Trophoblast cell (in vitro differentiated cells and primary cell): ENCODE results near the gene ADH5.
"Not testable (repeated sequence)": the region's sequence is repeated elsewhere in the genome, so short reads cannot be mapped to it uniquely, and the experiment has no call there.

ENCODE experiments used
- DNase-seq, 2 donors: peaks; one replicate each; pipeline ENCODE4 v3.0.0-alpha.2; 2016
- H2AFZ ChIP-seq: 2 replicates; pipeline ENCODE4 v1.6.1; 2013; ENCODE audit warnings: low read length, moderate library complexity, mild to moderate bottlenecking; ENCODE audit not compliant: insufficient read depth, poor library complexity
- H2AK5ac ChIP-seq: 2 replicates; pipeline ENCODE4 v1.6.1; 2013; ENCODE audit warnings: mild to moderate bottlenecking, low read length
- H2BK120ac ChIP-seq: 2 replicates; pipeline ENCODE4 v1.6.1; 2013; ENCODE audit warnings: low read length, mild to moderate bottlenecking, moderate library complexity; ENCODE audit not compliant: insufficient read depth, poor library complexity
- H2BK12ac ChIP-seq: 2 replicates; pipeline ENCODE4 v1.6.1; 2013; ENCODE audit warnings: mild to moderate bottlenecking, low read length, moderate library complexity
- H2BK5ac ChIP-seq: 2 replicates; pipeline ENCODE4 v1.6.1; 2013; ENCODE audit warnings: low read length, low read depth, moderate library complexity, mild to moderate bottlenecking; ENCODE audit not compliant: poor library complexity
- H3K14ac ChIP-seq: 2 replicates; pipeline ENCODE4 v1.6.1; 2013; ENCODE audit warnings: mild to moderate bottlenecking, low read length
- H3K18ac ChIP-seq: 2 replicates; pipeline ENCODE4 v1.6.1; 2013; ENCODE audit warnings: mild to moderate bottlenecking, low read length
- H3K23ac ChIP-seq: 2 replicates; pipeline ENCODE4 v1.6.1; 2013; ENCODE audit warnings: low read length
- H3K27ac ChIP-seq: 2 replicates; pipeline ENCODE4 v1.5.1; 2013; ENCODE audit warnings: low read depth, mild to moderate bottlenecking, inconsistent platforms, low read length, moderate library complexity
- H3K27me3 ChIP-seq: 2 replicates; pipeline ENCODE4 v1.6.1; 2013; ENCODE audit warnings: inconsistent platforms, mild to moderate bottlenecking, low read length, moderate library complexity; ENCODE audit not compliant: insufficient read depth
- H3K36me3 ChIP-seq, 2 experiments: 1 replicate in 1 of 2; 2 replicates in 1 of 2; pipeline ENCODE4 v1.6.1; 2013; ENCODE audit warnings: low read length in 2 of 2, mild to moderate bottlenecking in 2 of 2, moderate library complexity in 1 of 2; ENCODE audit not compliant: insufficient read depth in 2 of 2, control insufficient read depth in 1 of 2
- H3K4ac ChIP-seq: 2 replicates; pipeline ENCODE4 v1.6.1; 2013; ENCODE audit warnings: low read depth, mild to moderate bottlenecking, low read length, moderate library complexity
- H3K4me1 ChIP-seq, 2 experiments: 1 replicate in 1 of 2; 2 replicates in 1 of 2; pipeline ENCODE4 v1.6.1; 2013; ENCODE audit warnings: low read length in 2 of 2, mild to moderate bottlenecking in 2 of 2, moderate library complexity in 1 of 2; ENCODE audit not compliant: insufficient read depth in 2 of 2, control insufficient read depth in 1 of 2
- H3K4me2 ChIP-seq: 2 replicates; pipeline ENCODE4 v1.6.1; 2013; ENCODE audit warnings: inconsistent platforms, mild to moderate bottlenecking, low read length, moderate library complexity
- H3K4me3 ChIP-seq: 2 replicates; pipeline ENCODE4 v1.5.1; 2013; ENCODE audit warnings: mild to moderate bottlenecking, low read depth, low read length, inconsistent platforms
- H3K79me1 ChIP-seq: one replicate; pipeline ENCODE4 v1.6.1; 2013; ENCODE audit warnings: low read length
- H3K79me2 ChIP-seq: 2 replicates; pipeline ENCODE4 v1.6.1; 2013; ENCODE audit warnings: low read length, mild to moderate bottlenecking; ENCODE audit not compliant: control insufficient read depth, insufficient read depth, poor library complexity
- H3K9ac ChIP-seq: 2 replicates; pipeline ENCODE4 v1.6.1; 2013; ENCODE audit warnings: mild to moderate bottlenecking, low read length
- H3K9me3 ChIP-seq: 2 replicates; pipeline ENCODE4 v1.6.1; 2013; ENCODE audit warnings: low read depth, mild to moderate bottlenecking, control low read depth, inconsistent platforms, low read length; ENCODE audit not compliant: insufficient read depth
- H4K12ac ChIP-seq: 2 replicates; pipeline ENCODE4 v1.6.1; 2013; ENCODE audit warnings: low read depth, mild to moderate bottlenecking, low read length, moderate library complexity
- H4K8ac ChIP-seq: 2 replicates; pipeline ENCODE4 v1.6.1; 2013; ENCODE audit warnings: low read depth, mild to moderate bottlenecking, low read length, moderate library complexity
- H4K91ac ChIP-seq: one replicate; pipeline ENCODE4 v1.6.1; 2013; ENCODE audit warnings: low read depth, mild to moderate bottlenecking, low read length, moderate library complexity
- WGBS: extraction: QIAGEN DNeasy Blood & Tissue Kit; methylation state at CpG from one replicate; pipeline ENCODE4 v1.1.7; 2013; ENCODE audit warnings: missing lambda C conversion rate; ENCODE audit not compliant: insufficient read length, insufficient coverage; ENCODE audit errors: extremely low coverage; 5-methylcytosine and 5-hydroxymethylcytosine counted together

Gene ADH5

GRCh38 chr4:99088023-99088449, 552 bp downstream of the ADH5 start:
- Histone ChIP-seq H3K14ac (no peak overlapping the region), H3K79me1 (peaks cover 16% of the 10 kb centered on the region), H3K79me2 (peaks cover 21% of the 10 kb centered on the region), H3K4ac (peak overlapping the region; percentile 100), H3K9me3 (no peaks in the 10 kb centered on the region), H2AFZ (peak overlapping the region; percentile 1), H4K8ac (peak overlapping the region; percentile 42), H3K9ac (peak overlapping the region; percentile 97), H3K27me3 (no peaks in the 10 kb centered on the region), H3K4me2 (peak overlapping the region; percentile 83), H3K23ac (no peak overlapping the region), H4K12ac (no peak overlapping the region), H2AK5ac (no peak overlapping the region), H3K4me1 (peaks cover 0 to 10% of the 10 kb centered on the region in 2 experiments), H2BK5ac (no peak overlapping the region), H3K4me3 (peak overlapping the region; percentile 92), H3K27ac (peak overlapping the region; percentile 76), H2BK12ac (no peak overlapping the region), H4K91ac (peak overlapping the region; percentile 44), H2BK120ac (no peak overlapping the region), H3K18ac (no peak overlapping the region), H3K36me3 (peaks cover 8 to 10% of the 10 kb centered on the region in 2 experiments)
- WGBS, result no CpG with 5 or more reads among the region's 15 CpGs
- DNase-seq, result peak; percentile 51 to 71

- Histone ChIP-seq H3K79me1 (peaks cover 12% of the 10 kb centered on the region), H2BK120ac (no peak overlapping the region), H3K36me3 (peaks cover 14 to 30% of the 10 kb centered on the region in 2 experiments), H3K9ac (no peak overlapping the region), H2BK12ac (no peak overlapping the region), H3K4me3 (no peak overlapping the region), H3K4me1 (peaks cover 0 to 10% of the 10 kb centered on the region in 2 experiments), H3K27ac (no peak overlapping the region), H3K4me2 (no peak overlapping the region), H4K91ac (no peak overlapping the region), H3K27me3 (no peaks in the 10 kb centered on the region), H4K8ac (no peak overlapping the region), H2AK5ac (no peak overlapping the region), H2BK5ac (no peak overlapping the region), H3K79me2 (peaks cover 18% of the 10 kb centered on the region), H3K14ac (no peak overlapping the region), H2AFZ (no peak overlapping the region), H3K4ac (no peak overlapping the region), H3K23ac (no peak overlapping the region), H4K12ac (no peak overlapping the region), H3K9me3 (no peaks in the 10 kb centered on the region), H3K18ac (no peak overlapping the region)
- no peak for DNase-seq
- no CpG with 5 or more reads among the region's 2 CpGs for WGBS
Measured at GRCh38 chr4:99084595-99084994, 4.0 kb downstream of the ADH5 start.

GRCh38 chr4:99082192-99082591, 6.4 kb downstream of the ADH5 start:
- Histone ChIP-seq H3K9me3 (no peaks in the 10 kb centered on the region), H2BK12ac (no peak overlapping the region), H3K79me2 (peaks cover 3% of the 10 kb centered on the region), H3K4me1 (peaks cover 0 to 10% of the 10 kb centered on the region in 2 experiments), H3K9ac (no peak overlapping the region), H3K36me3 (peaks cover 16 to 38% of the 10 kb centered on the region in 2 experiments), H2BK5ac (no peak overlapping the region), H3K27ac (no peak overlapping the region), H4K91ac (no peak overlapping the region), H3K18ac (no peak overlapping the region), H4K8ac (no peak overlapping the region), H3K27me3 (no peaks in the 10 kb centered on the region), H3K4me2 (no peak overlapping the region), H3K14ac (no peak overlapping the region), H2BK120ac (no peak overlapping the region), H3K4ac (no peak overlapping the region), H4K12ac (no peak overlapping the region), H3K23ac (no peak overlapping the region), H2AFZ (no peak overlapping the region), H3K4me3 (no peak overlapping the region), H3K79me1 (no peaks in the 10 kb centered on the region), H2AK5ac (no peak overlapping the region)
- no peak for DNase-seq
- no CpG with 5 or more reads among the region's 5 CpGs for WGBS

GRCh38 chr4:99080869-99081268, 7.7 kb downstream of the ADH5 start:
- not testable (repeated sequence) for H3K23ac ChIP-seq, H2BK12ac ChIP-seq, H3K4ac ChIP-seq, H3K79me2 ChIP-seq, H3K14ac ChIP-seq, DNase-seq, H3K9ac ChIP-seq, H2AK5ac ChIP-seq, H3K4me2 ChIP-seq, H4K91ac ChIP-seq, H2BK5ac ChIP-seq, H3K79me1 ChIP-seq, H3K9me3 ChIP-seq, H2AFZ ChIP-seq, H2BK120ac ChIP-seq, H3K27ac ChIP-seq, H4K12ac ChIP-seq, H3K18ac ChIP-seq, H4K8ac ChIP-seq, H3K4me3 ChIP-seq, H3K27me3 ChIP-seq, H3K4me1 ChIP-seq
- WGBS, result no CpG with 5 or more reads among the region's 6 CpGs
- peaks cover 18 to 46% of the 10 kb centered on the region in 2 experiments for H3K36me3 ChIP-seq
